IMR-90 (cell line): ENCODE data around the gene CDCP1.

Experiments used
- BHLHE40 ChIP-seq: fragments of 150-350 bp; IDR thresholded peaks from 2 replicates; pipeline ENCODE4 v1.6.1; 2016; ENCODE audit warnings: mild to moderate bottlenecking, low read depth, low read length
- CEBPB ChIP-seq: IDR thresholded peaks from 2 replicates; pipeline ENCODE4 v1.6.1; 2012; ENCODE audit warnings: low read depth, low read length, improper control_type of control experiment
- FOS ChIP-seq: fragments of 150-350 bp; IDR thresholded peaks from 2 replicates; pipeline ENCODE4 v1.6.1; 2016; ENCODE audit warnings: low read depth, low read length
- MAZ ChIP-seq: IDR thresholded peaks from 2 replicates; pipeline ENCODE4 v1.6.1; 2012; ENCODE audit warnings: low read depth, mild to moderate bottlenecking, low read length, improper control_type of control experiment, moderate library complexity, borderline replicate concordance
- MXI1 ChIP-seq: IDR thresholded peaks from 2 replicates; pipeline ENCODE4 v1.6.1; 2012; ENCODE audit warnings: low read depth, mild to moderate bottlenecking, low read length, moderate library complexity, borderline replicate concordance
- POLR2A ChIP-seq: IDR thresholded peaks from 2 replicates; pipeline ENCODE4 v1.6.1; 2012; ENCODE audit warnings: mild to moderate bottlenecking, low read depth, low read length
- RAD21 ChIP-seq: IDR thresholded peaks from 2 replicates; pipeline ENCODE4 v1.6.1; 2012; ENCODE audit warnings: low read length, improper control_type of control experiment
- RCOR1 ChIP-seq: IDR thresholded peaks from 2 replicates; pipeline ENCODE4 v1.6.1; 2012; ENCODE audit warnings: mild to moderate bottlenecking, low read length, improper control_type of control experiment; ENCODE audit not compliant: insufficient replicate concordance
- RFX5 ChIP-seq: IDR thresholded peaks from 2 replicates; pipeline ENCODE4 v1.8.0; 2012; ENCODE audit warnings: low read depth, mild to moderate bottlenecking, low read length, moderate library complexity
- SMC3 ChIP-seq: fragments of 150-350 bp; IDR thresholded peaks from 2 replicates; pipeline ENCODE4 v1.6.1; 2016; ENCODE audit warnings: low read depth, mild to moderate bottlenecking, antibody characterized with exemption, low read length, moderate library complexity
- TF ChIP-seq, protein P1 (sequence below): conservative IDR thresholded peaks from 2 replicates; pipeline ENCODE4 v1.5.1; 2012; ENCODE audit warnings: mild to moderate bottlenecking, low read depth, low read length, improper control_type of control experiment
- TF ChIP-seq, protein P2 (sequence below): fragments of 150-350 bp; IDR thresholded peaks from 2 replicates; pipeline ENCODE4 v1.6.1; 2016; ENCODE audit warnings: low read depth, mild to moderate bottlenecking, low read length, moderate library complexity, borderline replicate concordance
- TF ChIP-seq, protein P3 (sequence below): fragments of 150-350 bp; IDR thresholded peaks from 2 replicates; pipeline ENCODE4 v1.6.1; 2017; ENCODE audit warnings: mild to moderate bottlenecking, antibody characterized with exemption, low read length, low read depth

DNA sequence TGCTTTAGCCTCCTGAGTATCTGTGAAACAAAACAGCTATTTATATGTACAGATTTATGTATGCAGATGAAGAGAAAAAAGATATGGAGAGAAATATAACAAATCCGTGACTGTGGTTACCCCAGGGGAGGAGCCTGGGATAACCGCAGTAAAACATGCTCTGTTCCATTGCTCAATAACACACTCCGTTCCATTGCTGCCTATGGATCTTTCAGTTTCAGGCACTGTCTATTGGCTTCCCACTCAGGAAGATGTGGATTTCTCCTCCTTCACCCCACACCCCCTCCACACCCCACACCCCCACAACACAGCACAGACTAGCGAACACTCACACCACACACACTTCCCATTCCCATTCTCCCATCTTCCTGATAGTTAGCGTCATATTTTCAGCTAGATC lies 47.9 kb downstream of the CDCP1 start:
- TF ChIP-seq, protein P1, sequence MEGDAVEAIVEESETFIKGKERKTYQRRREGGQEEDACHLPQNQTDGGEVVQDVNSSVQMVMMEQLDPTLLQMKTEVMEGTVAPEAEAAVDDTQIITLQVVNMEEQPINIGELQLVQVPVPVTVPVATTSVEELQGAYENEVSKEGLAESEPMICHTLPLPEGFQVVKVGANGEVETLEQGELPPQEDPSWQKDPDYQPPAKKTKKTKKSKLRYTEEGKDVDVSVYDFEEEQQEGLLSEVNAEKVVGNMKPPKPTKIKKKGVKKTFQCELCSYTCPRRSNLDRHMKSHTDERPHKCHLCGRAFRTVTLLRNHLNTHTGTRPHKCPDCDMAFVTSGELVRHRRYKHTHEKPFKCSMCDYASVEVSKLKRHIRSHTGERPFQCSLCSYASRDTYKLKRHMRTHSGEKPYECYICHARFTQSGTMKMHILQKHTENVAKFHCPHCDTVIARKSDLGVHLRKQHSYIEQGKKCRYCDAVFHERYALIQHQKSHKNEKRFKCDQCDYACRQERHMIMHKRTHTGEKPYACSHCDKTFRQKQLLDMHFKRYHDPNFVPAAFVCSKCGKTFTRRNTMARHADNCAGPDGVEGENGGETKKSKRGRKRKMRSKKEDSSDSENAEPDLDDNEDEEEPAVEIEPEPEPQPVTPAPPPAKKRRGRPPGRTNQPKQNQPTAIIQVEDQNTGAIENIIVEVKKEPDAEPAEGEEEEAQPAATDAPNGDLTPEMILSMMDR, result no peak
- no peak for TF ChIP-seq POLR2A
- no peak for TF ChIP-seq RFX5
- TF ChIP-seq, protein P2, sequence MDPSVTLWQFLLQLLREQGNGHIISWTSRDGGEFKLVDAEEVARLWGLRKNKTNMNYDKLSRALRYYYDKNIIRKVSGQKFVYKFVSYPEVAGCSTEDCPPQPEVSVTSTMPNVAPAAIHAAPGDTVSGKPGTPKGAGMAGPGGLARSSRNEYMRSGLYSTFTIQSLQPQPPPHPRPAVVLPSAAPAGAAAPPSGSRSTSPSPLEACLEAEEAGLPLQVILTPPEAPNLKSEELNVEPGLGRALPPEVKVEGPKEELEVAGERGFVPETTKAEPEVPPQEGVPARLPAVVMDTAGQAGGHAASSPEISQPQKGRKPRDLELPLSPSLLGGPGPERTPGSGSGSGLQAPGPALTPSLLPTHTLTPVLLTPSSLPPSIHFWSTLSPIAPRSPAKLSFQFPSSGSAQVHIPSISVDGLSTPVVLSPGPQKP, result no peak
- no peak for TF ChIP-seq FOS
- no peak for TF ChIP-seq BHLHE40
- TF ChIP-seq MXI1, result no peak
- no peak for TF ChIP-seq SMC3
- TF ChIP-seq MAZ, result no peak
- TF ChIP-seq, protein P3, sequence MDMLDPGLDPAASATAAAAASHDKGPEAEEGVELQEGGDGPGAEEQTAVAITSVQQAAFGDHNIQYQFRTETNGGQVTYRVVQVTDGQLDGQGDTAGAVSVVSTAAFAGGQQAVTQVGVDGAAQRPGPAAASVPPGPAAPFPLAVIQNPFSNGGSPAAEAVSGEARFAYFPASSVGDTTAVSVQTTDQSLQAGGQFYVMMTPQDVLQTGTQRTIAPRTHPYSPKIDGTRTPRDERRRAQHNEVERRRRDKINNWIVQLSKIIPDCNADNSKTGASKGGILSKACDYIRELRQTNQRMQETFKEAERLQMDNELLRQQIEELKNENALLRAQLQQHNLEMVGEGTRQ, result no peak
- TF ChIP-seq RCOR1, result no peak
- TF ChIP-seq CEBPB, result no peak
- no peak for TF ChIP-seq RAD21
